ENCODE results near the gene KCNA5. TPM values are rescaled to one million over a fixed set of nuclear protein-coding genes. Genes with fewer than 3 reads are reported as not detected.

Gene KCNA5
- 0.13 TPM for total RNA-seq

DNA sequence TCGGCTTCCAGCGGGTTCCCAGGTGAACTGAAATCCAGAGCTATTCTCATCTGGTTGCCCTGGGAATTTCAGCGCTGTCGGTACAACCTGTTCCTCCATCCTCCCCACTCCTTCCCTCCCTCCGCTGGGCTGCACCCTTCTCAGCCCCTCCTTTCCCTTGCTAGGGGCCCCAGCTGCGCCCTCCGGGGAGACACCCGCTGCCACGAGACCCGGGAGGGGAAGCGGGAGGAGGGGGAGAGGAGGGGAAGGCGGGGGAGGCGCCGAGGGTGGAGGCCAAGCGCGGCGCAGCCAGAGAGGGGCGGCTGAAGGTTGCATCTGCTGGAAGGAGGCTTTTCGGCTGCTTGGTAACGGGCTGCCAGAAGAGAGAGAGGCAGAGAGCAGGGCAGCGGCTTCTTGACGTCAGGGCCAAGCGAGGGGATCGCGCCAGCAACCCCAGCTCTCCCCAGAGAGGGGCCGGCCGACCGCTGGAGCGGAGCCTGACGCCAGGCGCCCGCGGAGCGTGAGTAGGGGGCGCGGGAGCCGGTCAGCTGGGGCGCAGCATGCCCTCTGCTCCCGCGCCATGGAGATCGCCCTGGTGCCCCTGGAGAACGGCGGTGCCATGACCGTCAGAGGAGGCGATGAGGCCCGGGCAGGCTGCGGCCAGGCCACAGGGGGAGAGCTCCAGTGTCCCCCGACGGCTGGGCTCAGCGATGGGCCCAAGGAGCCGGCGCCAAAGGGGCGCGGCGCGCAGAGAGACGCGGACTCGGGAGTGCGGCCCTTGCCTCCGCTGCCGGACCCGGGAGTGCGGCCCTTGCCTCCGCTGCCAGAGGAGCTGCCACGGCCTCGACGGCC is at the start of gene KCNA5:
TSS of gene KCNA5 (plus strand) at position 291 of the 831 bp plus-strand sequence. CDS start at position 560, 269 bp downstream.
- DNase-seq (ENCODE audit: low spot score), result no peak

DNA sequence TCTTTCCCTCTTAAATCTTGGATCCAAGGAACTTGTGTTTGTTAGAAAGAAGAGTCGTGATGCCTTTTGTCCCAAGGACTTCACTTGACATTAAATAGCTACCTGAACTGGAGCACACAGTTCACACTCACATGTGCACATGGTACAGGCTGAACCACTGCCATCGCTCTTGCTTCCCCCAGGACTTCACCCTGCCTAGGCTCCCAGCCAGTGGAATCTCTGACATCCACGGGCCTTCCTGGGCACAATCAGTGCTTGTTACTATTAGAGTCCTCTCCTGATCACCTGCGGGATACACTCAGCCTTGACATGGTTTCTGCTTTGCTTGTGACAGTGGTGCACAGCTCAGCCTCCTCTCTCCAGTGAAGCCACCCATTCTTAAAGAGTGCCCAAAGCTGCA is 49.1 kb upstream of the KCNA5 start:
- no peak for DNase-seq (ENCODE audit: low spot score)

DNA sequence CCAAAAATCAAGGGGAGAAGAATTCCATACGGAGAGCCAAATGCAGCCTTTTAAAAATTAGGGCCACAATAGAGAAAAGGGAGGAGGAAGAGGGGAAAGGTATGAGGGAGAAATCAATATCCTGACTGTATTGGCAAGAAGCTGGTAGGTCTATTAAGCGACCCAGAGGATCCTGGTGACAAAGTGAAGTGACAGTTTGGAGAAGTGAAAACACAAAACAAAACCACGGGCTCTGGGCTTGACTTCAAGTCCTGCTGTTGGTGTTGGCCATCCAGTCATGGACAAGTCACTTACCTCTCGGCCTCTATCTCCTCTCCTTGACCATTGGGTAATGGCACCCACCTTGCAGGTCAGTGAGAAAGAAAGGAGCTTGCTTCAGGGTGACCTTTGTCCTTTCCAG is 47.0 kb upstream of the KCNA5 start:
- no peak for DNase-seq (ENCODE audit: low spot score)

DNA sequence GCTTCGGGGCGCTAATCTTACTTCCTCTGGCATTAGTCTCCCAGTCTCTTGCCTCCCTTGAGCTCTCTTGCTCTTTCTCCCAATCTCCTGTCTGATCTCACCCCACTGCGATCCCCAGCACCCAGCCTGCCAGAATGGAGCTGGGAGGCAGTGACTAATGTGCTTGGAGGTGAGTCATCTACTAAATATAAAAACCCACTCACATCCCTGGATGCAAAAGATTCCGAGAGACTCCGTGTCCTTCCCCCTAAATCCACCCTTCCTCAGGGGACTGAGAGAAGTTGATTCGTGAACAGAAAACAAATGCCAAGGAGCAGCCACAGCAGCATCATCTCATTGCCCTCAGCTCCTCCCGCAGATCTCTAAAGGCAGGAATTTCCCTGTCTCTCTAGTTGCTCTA is 45.7 kb upstream of the KCNA5 start:
- DNase-seq (ENCODE audit: low spot score), result no peak

DNA sequence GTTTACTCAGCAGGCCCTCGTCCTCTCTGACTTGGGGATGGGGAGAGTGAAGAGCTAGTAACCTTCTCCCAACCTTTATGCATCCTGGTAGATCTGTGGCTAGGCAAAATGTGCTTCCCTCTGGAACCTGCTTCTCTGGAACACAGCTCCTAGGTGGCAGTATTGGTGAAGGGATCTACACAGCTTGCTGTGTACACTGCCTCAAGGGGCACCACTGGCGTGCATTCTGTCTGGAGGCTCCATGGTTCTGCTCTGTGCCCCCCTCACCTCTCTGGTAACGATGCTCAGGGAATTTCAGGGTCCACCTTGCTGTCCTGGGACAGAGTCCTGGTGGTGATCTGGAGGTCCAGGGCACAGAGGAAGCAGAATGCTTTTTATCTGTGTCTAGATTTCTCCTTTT is 43.5 kb upstream of the KCNA5 start:
- DNase-seq (ENCODE audit: low spot score), result no peak

DNA sequence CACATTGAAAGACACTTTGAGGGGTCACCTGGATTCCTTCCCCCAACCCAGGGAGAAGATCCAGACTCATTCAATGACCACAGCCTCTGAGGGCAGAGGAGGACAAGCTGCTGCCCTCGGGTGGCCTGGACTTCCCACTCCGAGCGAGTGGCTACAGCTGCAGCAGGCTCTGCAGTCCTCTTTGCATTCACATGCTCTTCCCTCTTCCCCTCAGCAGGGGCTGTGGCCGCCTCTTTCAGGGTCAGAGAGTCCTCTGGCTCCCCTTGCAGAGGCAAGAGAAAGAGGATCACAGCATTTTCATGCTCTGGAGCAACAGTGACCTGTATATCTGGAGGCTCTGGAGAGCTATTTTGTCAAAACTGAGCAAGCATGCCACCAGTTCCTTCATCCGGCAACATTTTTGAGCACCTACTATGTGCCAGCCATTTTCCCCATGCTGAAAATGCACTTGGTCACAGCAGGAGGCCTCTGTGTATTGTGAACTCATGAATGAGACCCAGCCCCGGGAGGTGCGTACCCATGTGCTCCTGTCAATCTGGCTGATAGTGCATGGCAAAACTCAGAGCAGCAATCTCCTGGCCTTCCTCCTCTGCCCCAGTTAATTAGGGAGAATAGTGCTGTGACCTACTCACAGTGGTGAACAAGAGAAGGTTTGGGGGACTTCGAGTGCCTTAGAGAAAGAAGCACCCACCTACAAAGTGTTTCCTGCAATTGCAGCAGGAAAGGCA is 42.9 kb upstream of the KCNA5 start:
- no peak for DNase-seq (ENCODE audit: low spot score)

DNA sequence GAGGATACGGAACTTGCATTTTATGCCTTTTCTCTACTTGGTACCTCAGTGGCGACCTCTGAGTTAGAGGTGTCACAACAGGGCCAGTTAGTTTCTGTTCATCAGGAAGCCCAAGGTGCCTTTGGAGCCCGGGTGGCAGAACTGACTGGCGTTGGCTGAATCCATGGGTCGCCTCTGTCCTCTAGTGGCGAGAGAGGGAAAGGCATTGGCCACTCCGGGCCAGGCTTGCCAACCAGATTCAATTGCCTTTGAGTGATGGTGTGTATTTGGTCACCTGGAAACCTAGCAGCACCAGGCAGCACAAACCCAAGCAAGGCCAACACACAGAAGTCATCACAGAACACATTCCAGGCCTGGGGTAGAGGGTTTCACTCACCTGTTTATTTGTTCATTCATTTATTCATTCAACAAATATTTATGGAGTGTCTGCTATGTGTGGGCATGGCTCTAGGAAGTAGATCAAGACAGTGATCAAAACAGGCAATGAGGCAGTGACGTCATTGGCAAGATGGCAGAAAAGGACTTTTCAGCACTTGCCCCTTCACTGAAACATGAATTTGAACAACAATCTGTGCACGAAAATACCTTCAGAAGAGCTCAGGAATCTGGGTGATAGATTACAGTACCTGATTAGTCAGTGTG is 40.5 kb upstream of the KCNA5 start:
- DNase-seq (ENCODE audit: low spot score), result peak; percentile 68

DNA sequence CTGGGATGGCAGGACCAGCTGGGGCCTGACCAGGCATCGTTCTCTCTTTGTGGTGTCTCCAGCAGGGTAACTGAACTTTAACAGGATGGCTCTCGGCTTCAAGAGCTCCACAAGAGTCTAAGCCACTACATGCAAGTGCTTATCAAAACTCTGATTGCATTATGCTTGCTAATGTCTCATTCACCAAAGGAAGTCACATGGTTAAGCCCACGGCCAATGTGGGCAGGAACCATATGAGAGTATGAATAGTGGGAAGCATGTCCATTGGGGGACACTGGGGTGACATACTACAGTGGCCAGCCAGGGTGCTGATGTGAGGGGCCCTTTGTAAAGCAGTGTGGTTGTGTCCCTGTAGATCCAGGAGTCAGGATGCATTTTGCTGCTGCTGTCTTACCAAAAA is 35.0 kb upstream of the KCNA5 start:
- DNase-seq (ENCODE audit: low spot score), result no peak

DNA sequence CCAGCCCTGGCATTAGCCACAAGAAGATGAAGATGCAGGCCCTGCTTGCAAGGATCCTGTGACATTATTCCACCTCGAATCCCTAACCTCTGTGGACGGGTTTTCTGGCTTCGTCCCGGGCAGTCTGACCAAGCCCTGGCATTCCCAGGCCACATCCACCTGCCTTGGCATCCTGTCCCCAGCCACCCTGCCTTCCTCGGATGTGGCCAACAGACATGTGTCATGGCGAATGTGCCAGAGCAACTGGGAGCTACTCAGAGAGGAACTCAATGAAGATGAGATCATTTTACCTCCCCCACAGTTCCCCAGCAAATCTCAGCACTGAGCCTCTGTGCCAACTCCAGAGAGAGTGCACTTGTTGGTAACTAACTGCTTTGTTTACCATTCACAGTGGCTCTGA is 33.5 kb upstream of the KCNA5 start:
- DNase-seq (ENCODE audit: low spot score), result no peak

DNA sequence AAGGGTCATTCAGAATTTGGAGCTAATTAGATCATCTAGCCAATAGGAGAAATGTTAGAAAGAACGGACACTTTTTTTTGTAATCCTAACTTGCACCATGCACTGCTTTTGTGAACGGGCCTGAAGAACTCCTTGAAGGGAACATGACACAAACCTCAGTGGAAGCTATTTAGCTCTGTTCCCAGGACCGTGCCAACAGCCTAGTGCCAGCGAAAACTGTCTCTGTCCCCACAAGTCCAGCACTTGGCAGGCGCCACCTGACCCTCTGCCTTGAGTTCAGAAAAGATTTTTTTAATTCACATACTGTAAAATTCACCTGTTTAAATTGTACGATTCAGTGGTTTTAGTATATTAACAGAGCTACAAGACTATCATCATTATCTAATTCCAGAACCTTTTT is 31.3 kb upstream of the KCNA5 start:
- DNase-seq (ENCODE audit: low spot score), result no peak

DNA sequence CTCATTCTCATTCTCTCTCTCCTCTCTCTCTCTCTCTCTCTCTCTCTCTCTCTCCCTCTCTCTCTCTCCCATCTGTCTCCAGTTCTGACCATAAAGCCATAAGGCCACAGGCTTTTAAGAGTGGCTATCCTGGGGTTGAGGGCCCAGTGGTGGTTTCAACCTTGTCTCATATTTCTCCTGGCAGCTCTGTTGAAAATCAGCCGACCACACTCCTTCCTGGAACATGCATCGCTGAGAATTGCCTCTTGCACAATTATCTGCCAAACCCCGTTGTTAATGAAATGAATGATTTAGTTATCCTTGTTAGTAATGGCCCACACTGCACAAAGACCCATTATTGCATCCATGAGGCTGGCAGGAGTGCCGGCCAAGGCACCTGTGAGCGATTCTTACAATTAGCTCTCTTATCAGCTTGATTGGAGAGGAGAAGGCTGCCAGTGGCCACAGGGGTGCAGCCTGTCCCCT is 30.4 kb upstream of the KCNA5 start:
- DNase-seq (ENCODE audit: low spot score), result no peak

DNA sequence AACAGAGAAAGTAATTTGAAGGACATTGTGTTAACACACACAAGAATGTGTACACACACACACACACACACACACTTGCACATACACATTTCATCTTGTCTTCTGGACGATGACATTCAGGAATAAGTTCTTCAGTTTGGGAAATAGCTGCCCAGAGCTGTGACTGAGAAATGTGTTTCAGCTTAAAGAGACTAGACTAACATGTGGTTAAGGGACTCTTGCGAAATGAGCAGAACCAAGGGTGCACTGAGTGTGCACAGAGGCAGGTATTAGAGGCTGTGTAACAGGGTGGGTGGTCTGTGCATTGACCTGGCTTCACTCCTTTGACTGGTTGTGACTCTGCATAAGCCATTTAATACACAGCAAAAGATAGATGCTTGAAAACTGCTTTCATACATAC is 29.4 kb upstream of the KCNA5 start:
- DNase-seq (ENCODE audit: low spot score), result no peak

DNA sequence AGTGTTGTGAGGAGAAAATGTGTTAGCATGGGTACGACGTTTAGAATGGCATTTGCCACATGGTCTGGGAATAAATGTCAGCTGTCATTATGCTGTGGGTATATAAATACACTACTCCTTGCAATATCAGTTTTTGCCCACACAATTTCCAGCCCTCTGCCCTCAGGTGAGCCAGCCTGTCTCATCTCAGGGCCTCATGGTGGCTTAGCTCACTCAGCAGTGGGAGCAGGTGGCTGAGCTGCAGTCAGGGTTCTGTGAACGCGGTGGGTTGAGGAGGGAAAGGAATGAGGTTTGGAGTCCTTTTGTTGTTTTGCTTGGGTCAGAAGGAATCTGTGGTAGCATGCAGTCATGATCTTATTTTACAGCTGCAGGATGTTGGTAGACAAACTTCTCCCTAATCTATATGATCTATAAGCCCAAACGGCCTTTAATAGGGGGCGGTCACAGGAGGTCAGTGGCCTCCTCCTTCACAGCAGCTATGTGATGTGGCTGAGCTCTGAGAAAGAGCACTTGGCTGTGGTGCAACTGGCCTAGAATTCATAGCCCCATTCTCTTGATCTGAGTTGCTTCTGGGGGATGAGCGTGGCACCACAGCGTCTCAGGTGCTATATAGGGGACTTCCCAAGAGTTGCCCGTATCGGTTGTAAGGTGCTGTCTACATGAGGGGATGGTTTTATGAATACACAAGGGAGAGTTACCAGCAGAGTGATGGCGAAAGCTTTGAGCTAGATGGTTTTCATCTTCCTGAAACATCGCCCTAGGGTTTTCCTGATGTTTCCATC is 27.8 kb upstream of the KCNA5 start:
- DNase-seq (ENCODE audit: low spot score), result no peak

DNA sequence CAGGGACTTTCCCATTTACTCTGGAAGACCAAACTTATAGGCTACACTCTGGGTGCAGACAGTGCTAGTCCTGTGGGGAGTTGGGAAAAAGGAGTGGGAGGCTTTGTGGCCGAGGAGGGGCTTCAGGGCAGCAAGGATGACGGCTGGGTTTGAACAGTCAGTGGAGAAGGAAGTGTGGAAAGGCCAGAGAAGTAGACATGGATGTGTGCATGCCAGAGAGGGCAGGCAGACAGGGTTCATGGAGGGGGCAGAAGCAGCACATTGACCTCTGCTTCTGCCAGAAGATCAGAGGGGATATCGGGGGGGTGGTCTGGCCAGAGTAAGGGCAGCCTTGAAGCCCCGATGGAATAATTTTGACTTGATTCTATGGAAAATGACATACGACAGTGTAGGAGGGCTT is 27.2 kb upstream of the KCNA5 start:
- no peak for DNase-seq (ENCODE audit: low spot score)

DNA sequence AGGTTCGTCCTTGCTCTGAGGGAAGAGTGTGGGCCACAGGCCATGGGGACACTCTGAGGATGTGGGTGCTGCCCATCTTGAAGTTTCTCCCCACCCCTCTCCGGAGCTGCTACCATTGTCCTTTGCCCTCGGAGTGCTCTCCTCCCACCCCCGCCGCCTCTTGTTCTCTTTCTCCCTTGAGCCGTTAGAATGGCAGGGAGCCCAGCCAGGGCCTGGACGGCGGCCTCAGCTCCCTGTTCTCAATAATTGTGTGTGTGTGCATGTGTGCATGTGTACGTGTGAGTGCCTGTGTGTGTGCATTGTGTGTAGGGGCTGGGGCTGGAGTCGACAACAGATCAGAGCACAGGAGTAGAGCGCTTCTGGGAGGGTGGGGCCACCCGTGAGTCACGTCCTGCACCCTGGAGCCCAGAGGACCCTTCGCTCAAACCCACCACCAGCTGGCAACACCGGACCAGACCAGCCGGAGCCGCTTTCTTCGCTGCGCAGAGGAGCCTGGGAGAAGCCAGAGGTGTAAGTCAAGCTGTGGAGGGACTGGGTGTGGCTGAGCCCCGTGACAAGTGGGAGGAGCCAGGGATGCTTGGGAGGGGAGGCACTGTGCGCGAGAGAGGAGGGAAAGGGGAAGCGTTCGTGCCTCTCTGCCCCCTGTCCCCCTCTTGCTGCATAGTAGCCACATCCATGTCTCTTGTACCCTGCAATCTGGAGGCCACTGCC is 25.9 kb upstream of the KCNA5 start:
- no peak for DNase-seq (ENCODE audit: low spot score)

DNA sequence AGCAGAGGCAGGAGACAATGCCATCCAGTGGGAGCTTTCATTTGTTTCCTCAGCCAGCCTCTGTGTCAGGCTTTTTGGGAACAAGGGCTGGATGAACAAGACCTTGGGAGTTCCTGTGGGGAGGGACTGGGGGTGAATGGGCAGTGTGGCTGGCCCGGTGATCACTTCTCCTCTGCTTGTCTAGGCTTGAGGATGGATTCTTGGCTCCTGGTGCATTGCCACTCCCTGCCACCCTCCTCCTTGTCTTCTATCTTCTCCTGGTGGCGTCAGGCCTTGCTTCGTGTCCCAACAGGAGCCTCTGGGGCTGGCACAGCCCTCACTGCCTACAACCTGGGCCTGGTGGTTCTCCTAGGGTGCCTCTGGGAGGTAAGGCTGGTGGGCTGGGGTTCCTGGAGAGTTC is 25.0 kb upstream of the KCNA5 start:
- DNase-seq (ENCODE audit: low spot score), result no peak

DNA sequence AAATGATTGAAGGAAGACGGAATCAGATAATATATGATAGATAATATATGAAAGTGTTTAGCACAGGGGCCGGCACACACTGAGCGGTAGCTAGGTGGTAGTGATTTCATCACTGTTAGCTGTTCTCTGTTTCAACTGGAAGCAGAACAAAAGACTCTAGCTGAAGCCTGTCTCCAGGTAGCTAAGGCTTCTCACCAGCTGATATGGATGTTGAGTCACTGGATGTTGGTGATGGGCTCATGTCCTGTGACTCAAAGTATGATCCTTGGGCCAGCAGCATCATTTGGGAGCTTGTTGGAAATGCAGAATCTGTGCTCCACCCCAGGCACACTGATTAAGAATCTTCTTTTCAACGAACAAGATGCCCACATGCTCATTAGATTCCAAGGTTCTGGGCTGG is 21.7 kb upstream of the KCNA5 start:
- DNase-seq (ENCODE audit: low spot score), result no peak

DNA sequence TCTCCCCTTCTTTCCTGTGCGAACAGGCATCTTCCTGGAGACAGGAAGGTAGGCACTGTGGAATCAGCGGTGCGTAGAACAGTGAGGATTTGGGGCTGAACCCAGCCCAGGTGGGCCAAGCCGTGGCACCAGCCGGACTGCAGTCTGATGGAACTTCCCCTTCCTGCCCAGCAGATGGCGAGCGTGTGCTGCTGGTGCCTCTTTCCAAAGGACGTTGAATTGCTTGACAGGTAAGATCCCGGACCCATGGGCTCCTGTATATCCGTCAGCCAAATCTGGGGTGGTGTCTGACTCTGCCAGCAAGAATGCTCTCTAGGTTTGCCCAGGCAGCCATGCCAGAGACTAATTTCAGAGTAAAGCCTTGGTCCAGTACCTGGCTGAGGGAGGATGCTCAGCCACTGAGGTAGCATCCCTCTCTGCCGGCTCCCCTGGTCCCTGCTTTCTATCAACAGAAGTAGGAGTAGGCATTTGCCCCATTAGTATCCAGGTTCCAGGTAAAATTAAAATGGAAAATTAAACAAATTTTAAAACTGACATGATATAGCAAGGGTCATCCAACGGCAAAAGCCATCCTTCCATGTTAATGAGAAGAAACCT is 21.1 kb upstream of the KCNA5 start:
- no peak for DNase-seq (ENCODE audit: low spot score)

DNA sequence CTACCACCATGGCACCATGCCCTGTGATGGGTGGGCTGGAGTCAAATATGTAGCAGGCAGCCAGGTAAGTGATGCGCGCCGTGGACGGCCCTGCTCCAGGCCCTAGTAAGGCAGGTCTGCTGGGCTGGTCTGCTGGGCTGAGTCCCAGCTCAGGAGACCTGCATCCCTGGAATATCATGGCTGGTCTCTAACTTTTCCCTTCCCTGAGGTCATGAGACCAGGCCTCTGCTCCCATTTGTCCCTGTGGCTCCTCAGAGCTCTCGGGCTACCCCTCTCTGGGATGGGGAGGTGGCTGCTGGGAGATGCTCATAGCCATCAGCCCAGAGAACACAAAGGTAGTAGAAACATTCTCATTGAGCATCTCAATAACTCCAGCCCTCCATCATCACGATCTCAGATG is 19.8 kb upstream of the KCNA5 start:
- DNase-seq (ENCODE audit: low spot score), result no peak

DNA sequence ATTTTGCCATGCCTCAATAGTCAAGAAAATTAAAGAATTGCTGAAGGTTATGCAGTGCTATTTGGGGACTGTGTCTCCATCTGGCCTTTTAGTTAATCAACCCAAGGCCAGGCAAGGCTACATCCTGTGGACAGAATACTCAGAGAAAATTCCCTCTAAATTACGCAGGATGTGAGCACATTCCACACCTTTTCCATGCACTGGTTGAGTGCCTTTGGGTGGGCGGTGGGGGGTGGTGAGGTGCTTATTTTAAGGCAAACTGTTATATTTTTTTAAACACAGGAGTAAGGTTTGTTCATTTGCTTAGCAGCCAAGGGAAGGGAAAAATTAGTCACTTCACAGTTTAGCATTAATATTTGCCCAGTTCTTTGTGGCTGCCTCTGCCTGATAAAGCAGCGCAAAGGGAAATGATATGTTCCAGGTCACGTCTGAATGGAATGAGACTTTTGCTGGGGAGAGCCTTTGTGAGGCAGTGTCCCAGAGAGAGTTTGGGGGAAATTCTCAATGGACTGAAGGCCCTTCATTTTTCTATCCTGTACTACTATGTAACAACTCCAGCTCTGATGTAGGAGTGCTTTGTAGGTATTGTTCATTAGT is 17.2 kb upstream of the KCNA5 start:
- no peak for DNase-seq (ENCODE audit: low spot score)
